COLO829 (cell line): ENCODE results near the gene NFIB.

Source experiments
- DNase-seq: peaks from one replicate; pipeline ENCODE4 v3.0.0; 2012; ENCODE audit warnings: low spot score

The NFIB gene

GRCh38 chr9:14151451-14151850 lies 162.5 kb downstream of the NFIB start:
- DNase-seq, result no peak

- DNase-seq, result no peak
Observed at GRCh38 chr9:14148501-14149103, 165.3 kb downstream of the NFIB start.

- no peak for DNase-seq
Observed at GRCh38 chr9:14147738-14148137, 166.2 kb downstream of the NFIB start.

- DNase-seq, result no peak
Observed at GRCh38 chr9:14146201-14146874, 167.6 kb downstream of the NFIB start.

GRCh38 chr9:14144215-14144614 lies 169.7 kb downstream of the NFIB start:
- no peak for DNase-seq

- DNase-seq, result no peak
Observed at GRCh38 chr9:14141699-14142098, 172.2 kb downstream of the NFIB start.

- no peak for DNase-seq
Observed at GRCh38 chr9:14140096-14140697, 173.7 kb downstream of the NFIB start.

- no peak for DNase-seq
Observed at GRCh38 chr9:14139287-14139686, 174.7 kb downstream of the NFIB start.

GRCh38 chr9:14136646-14137370 lies 177.1 kb downstream of the NFIB start:
- no peak for DNase-seq

- DNase-seq, result no peak
Observed at GRCh38 chr9:14136047-14136635, 177.8 kb downstream of the NFIB start.

- DNase-seq, result no peak
Observed at GRCh38 chr9:14135421-14135820, 178.5 kb downstream of the NFIB start.

GRCh38 chr9:14133394-14133793 lies 180.5 kb downstream of the NFIB start:
- no peak for DNase-seq

GRCh38 chr9:14132775-14133174 lies 181.2 kb downstream of the NFIB start:
- no peak for DNase-seq

GRCh38 chr9:14131356-14132088 lies 182.4 kb downstream of the NFIB start:
- no peak for DNase-seq

- DNase-seq, result peak; percentile 12
Observed at GRCh38 chr9:14127656-14128055, 186.3 kb downstream of the NFIB start.

GRCh38 chr9:14119694-14120514 lies 194.0 kb downstream of the NFIB start:
- DNase-seq, result no peak

- no peak for DNase-seq
Observed at GRCh38 chr9:14112226-14112625, 201.7 kb downstream of the NFIB start.

GRCh38 chr9:14111696-14112095 lies 202.2 kb downstream of the NFIB start:
- DNase-seq, result no peak

- DNase-seq, result no peak
Observed at GRCh38 chr9:14107977-14108376, 206.0 kb downstream of the NFIB start.

GRCh38 chr9:14107495-14107894 lies 206.4 kb downstream of the NFIB start:
- DNase-seq, result no peak

GRCh38 chr9:14106699-14107098 lies 207.2 kb downstream of the NFIB start:
- DNase-seq, result no peak
